Activated CD4-positive, alpha-beta T cell treated with anti-CD3 and anti-CD28 coated beads, Interleukin-2, amount 50 U/mL, for 16 hours (primary cell): ENCODE data around the gene SPINK5.
"Not testable (repeated sequence)": the region's sequence is repeated elsewhere in the genome, so short reads cannot be mapped to it uniquely, and the experiment has no call there.

ENCODE experiments used
- DNase-seq: peaks from one replicate; pipeline ENCODE4 v3.0.0-alpha.2; 2020

The SPINK5 gene

DNA sequence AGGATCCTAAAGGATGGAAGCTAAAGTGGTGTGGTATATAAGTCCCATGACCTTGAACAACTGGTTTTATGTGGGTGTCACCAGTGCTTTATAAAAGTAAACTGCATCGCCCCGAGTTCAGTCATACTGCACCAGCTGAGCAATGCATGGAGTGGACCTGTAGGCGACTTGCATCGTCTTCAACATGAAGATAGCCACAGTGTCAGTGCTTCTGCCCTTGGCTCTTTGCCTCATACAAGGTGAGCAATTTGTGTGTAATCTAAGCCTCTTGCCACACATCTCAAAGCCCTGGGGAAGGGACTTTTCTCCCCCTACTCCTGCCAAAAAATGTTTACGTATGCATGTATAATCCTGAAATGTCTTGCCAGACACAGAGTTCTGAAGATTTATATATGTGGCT lies at the start of gene SPINK5:
Gene SPINK5 (plus strand): TSS at position 120 of the 400 bp plus-strand sequence. CDS start 65 bp downstream, at position 185.
- DNase-seq: no peak

DNA sequence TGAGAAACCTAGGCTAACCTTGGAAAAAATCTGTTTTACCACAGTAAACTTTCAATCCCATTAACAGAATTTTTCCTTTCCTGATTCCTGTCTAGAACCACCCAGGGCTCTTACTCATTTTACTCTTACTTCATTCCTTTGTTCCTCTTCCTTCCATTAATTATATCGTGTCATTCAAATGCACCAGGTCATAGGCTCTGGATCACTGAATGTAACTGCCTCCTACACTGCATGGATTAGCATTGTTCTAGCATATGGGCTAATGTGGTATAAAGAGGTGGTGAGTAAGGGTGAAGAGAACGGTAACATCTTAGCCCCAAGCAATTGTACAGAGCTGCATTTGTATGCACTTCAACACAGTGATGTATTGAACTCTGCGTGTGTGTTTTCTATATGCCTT lies 49.5 kb upstream of the SPINK5 start:
- DNase-seq: no peak

DNA sequence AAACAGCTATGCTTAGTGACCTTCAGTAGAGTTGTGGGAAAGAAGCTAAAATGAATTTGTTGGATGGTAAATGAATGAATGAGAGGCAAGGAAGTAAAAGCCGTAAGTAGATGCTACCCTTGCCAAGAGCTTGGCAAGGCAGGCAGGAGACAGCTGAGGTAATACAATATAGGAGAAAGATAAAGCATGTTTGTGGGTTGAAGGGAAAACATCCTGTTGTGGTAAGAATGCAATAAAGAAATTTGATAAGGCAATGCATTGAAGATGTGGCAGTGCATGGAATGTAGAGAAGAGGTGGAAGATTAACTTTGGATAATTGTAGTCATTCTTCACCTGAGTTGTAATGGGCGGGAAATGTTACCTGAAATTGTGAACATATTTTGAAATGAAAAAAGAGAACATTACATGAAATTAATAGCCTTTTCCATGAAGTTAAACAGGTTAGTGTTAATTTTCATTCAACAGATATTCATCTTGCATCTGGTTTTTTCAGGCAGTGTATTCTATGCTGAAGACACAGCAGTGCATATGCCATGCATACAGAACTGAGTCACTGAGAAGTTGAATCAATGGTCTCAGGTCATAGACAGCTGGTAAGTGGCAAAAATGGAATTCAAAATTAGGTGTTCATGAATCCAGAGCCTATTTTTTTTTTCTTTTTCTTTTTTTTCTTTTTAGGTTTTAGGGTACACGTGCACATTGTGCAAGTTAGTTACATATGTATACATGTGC lies 43.4 kb upstream of the SPINK5 start:
- no peak for DNase-seq

DNA sequence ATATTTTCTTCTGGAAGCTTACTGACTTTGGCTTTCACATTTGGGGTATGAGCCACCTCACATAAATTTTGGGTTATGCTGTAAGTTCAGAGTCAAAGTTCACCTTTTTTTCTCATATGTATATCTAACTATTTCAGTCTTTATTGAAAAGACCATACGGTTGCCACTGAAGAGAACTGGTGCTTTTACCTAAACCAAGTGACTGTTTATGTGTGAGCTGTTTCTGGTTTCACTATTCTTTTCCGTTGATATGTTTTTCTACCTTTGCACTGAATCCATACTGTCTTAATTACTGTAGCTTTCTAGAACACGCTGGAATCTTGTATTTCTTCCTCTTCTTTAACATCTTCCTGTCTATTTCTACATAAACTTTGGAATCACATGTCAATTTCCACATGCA lies 36.3 kb upstream of the SPINK5 start:
- DNase-seq: no peak

- no peak for DNase-seq
These were observed 34.6 kb upstream of the SPINK5 start for GRCh38 chr5:148029131-148029530.

GRCh38 chr5:148033134-148033533 lies 30.6 kb upstream of the SPINK5 start:
- DNase-seq: no peak

- no peak for DNase-seq
These were observed 28.1 kb upstream of the SPINK5 start for GRCh38 chr5:148035676-148036075.

- no peak for DNase-seq
These were observed 20.9 kb upstream of the SPINK5 start for GRCh38 chr5:148042881-148043280.

DNA sequence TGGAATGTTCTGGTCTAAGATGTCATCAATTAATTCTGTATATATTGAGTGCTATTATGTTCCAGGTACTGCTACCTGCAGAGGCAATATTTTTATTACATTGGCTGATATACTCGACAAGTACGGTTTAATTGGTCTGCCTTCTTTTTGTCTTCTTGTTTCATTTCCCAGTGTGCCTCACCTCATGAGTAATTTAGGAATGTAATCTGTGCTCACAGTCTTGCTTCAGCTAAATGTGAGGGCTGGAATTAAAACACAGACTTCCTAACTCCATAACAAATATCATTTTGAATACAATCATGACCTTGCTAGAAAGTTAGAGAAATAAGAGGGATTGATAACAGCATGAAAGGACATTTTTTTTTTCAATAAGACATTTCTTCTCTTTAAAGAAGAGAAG lies 20.1 kb upstream of the SPINK5 start:
- no peak for DNase-seq

DNA sequence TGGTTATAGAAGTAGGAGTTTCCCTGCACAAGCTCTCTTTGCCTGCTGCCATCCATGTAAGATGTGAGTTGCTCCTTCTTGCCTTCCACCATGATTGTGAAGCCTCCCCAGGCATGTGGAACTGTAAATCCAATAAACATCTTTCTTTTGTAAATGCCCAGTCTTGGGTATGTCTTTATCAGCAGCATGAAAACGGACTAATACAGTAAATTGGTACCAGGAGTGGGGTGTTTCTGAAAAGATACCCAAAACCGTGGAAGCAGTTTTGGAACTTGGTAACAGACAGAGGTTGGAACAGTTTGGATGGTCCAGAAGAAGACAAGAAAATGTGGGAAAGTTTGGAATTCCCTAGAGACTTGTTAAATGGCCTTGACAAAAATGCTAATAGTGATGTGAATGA lies 8.6 kb upstream of the SPINK5 start:
- DNase-seq: not testable (repeated sequence)

- DNase-seq: no peak
These were observed 3.5 kb upstream of the SPINK5 start for GRCh38 chr5:148060309-148060708.

DNA sequence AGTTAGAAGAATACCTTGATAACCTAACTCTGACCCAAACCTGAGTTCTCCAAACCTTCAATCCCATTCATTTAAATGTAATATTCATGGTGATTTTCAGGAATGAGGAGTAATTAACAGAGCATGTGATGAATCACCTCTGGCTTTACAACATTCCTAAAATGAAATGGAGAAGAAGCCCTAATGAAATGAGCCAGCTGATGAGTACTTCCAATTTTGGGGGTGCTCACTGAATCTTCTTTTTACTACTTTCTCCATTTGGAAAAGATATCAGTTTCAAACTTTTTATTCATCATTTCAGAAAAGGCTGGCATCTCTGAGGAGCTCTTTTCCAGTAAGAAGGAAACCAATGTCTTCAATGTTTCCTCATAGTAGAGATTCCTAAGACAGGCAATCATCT lies 2.9 kb upstream of the SPINK5 start:
- DNase-seq: no peak

GRCh38 chr5:148070621-148071020 lies 6.8 kb downstream of the SPINK5 start:
- no peak for DNase-seq

- DNase-seq: no peak
These were observed 8.4 kb downstream of the SPINK5 start for GRCh38 chr5:148072207-148072606.

GRCh38 chr5:148075529-148075928 lies 11.7 kb downstream of the SPINK5 start:
- DNase-seq: no peak

DNA sequence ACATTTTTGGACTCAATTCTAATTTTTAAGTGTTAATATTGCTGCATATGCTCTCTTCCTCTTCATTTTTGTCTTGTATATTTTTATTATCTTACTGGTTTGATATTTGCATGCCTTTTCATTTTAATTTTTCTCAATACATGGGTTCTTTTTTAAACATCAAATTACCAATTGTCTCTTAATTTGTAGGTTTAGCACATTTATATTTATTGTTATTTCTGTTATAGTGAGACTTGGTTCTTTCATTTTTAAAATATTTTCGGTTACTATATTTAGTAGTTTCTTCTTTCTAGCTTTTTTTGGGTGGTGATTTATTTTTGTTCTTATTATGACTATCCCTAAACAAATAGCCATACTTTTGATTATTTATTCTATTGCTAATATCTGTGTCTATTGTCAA lies 19.4 kb downstream of the SPINK5 start:
- no peak for DNase-seq

GRCh38 chr5:148084269-148084668 lies 20.5 kb downstream of the SPINK5 start:
- no peak for DNase-seq

DNA sequence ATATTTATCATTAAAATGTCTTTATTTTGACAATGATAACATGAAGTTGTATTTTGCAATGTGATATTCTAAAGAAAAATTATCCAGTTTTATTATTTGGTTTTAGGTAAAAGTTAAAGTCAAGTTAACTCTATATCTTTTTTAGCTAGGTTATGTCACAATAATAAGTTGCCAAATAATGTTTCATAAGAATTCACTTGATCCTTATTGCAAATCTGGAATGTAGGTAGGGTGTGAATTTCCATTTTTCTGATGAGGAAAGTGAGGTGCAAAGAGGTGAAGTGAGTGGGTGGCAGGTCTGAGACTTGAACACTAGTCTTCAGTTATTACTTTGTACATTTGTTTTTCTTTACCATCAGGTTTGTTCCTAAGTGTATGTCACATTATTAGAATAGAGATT lies 21.5 kb downstream of the SPINK5 start:
- DNase-seq: no peak

DNA sequence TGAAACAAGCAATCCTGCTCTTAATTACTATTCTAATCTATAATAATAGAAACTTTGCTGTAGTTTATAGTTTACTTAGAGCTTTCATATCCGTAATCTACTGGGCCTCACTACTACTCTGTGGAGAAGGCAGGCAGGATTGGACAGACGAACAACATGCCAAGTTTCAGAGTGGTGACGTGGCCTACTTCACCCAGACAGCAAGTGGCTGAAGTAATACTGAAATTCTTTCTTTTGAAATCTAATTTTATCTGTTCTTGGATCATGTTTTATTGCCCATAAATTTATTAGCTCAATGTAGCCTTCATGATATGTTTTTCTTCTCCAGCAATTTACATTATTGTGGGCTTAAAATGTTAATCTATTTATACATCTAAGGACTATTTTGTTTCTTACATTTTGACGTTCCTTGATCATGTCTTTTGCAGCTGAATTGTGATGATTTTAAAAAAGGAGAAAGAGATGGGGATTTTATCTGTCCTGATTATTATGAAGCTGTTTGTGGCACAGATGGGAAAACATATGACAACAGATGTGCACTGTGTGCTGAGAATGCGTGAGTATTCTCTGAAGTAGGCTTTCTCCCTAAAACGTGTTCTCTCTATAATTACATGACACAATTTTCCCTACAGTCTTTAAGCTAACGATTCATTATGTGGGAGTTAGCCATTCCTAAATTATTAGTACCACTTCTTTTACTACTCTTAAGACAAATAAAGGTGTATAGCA lies 22.4 kb downstream of the SPINK5 start:
- DNase-seq: no peak

DNA sequence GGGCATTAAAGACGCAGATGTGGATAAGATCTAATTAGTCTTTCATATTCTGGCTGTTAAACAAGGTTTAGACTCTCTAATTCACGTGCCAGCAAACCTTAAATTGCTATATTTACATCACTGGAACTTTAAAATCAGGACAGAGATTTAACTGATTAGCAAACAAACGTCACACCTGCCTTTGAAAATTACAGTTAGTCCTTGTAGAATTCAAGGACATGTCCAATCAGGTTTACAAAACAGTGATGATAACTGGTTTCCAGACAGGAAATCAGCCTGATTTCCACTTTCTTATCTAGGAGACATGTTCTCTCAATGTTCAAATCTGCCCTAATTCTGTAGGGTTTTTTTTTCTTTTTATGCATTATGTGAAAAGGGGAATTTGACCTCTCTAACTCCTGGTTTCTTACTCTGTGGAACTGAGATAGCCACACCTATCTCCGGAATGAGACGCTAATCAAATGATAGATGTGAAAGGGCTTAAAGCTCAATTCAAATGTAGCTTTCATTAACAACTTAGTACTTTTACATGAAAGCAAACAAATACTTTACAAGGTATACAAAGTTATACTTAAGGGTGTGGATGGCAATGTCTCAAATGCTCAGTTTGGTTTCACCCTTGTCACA lies 26.5 kb downstream of the SPINK5 start:
- no peak for DNase-seq

- DNase-seq: peak; percentile 8
These were observed 27.0 kb downstream of the SPINK5 start for GRCh38 chr5:148090773-148091250.

DNA sequence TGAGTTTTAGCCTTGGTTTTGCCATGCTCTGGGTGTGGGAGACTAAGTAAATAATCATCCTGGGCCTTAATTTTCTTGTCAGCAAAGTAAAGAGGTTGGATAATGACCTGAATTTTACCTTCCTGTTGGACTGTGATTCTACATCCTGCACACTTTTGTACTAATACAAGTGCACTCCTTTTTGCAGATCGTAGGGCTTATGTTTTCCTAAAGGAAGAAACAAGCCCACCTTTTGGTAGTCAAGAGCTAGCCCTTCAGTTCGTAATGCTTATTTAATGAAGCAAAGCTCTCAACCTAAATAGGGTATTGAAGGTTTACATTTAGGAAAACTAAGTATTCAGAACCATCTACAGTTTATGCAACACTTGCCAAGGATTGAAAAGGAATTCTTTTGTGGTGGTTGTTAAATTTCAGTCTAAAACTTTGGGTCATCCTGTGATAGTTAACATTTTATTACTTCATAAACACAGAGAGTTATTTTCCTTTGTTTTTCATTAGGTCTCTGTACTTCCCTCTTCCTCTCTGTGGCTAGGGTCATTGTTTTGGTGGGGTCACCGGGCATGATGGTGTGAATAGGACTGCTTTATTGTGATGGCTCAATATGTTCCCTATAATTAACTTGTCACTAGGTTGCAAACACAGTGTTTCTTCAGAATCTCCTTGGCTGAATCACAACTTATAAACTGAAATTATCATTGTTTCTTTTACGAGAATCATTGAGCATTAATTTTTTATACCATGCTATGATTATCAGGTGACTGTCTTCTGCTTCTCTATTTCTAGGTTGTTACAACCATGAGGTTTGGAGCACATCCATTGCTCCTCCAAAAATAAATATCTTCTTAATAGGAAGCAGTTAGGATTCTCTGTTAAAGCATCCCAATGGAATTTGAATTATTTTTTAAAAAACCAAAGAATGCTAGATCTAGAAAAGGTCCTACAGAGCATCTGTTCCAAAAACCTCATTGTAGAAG lies 28.5 kb downstream of the SPINK5 start:
- no peak for DNase-seq

DNA sequence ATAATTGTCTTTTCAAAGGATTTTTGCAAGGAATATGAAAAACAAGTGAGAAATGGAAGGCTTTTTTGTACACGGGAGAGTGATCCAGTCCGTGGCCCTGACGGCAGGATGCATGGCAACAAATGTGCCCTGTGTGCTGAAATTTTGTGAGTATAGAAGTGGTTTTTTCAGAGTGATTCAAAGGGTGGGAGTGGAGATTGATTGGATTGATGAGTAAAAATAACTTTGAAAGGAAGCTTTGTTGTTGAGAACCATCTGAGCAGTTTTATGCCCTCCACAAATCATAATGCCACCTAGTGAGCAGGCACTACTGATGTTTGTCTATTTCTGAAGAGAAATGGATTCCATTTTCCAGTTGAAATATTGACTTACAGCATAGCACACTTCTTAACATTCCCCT lies 30.6 kb downstream of the SPINK5 start:
- DNase-seq: no peak
